OCI-LY3 (cell line): ENCODE measurements around the gene PHF20.

Source experiments
- H2AFZ ChIP-seq: fragments of 200-600, 300-600 bp; shearing (Covaris generic); 2 replicates; pipeline ENCODE4 v1.6.0; 2014; ENCODE audit warnings: antibody characterized with exemption, low read depth, low read length
- H3K27ac ChIP-seq: fragments of 200-600, 300-600 bp; sonication (generic); 2 replicates; pipeline ENCODE4 v1.5.1; 2014; ENCODE audit warnings: mild to moderate bottlenecking, low read length, moderate library complexity, mixed read lengths
- H3K27me3 ChIP-seq: fragments of 200-600, 300-600 bp; sonication (generic); 2 replicates; pipeline ENCODE4 v1.6.1; 2014; ENCODE audit warnings: low read depth, low read length, mixed read lengths
- H3K36me3 ChIP-seq: fragments of 200-600, 300-600 bp; sonication (generic); replicated peaks from 2 replicates; pipeline ENCODE3; 2014; ENCODE audit warnings: low read depth, low read length, mixed read lengths
- H3K4me1 ChIP-seq: fragments of 300-600, 200-600 bp; sonication (generic); 2 replicates; pipeline ENCODE4 v1.6.1; 2014; ENCODE audit warnings: low read length, mixed read lengths
- H3K4me2 ChIP-seq: fragments of 200-600, 300-600 bp; sonication (generic); 2 replicates; pipeline ENCODE4 v1.6.1; 2014; ENCODE audit warnings: low read length, mixed read lengths
- H3K4me3 ChIP-seq: fragments of 300-600, 200-600 bp; sonication (generic); 2 replicates; pipeline ENCODE4 v1.5.1; 2014; ENCODE audit warnings: antibody characterized with exemption, mild to moderate bottlenecking, low read length, moderate library complexity
- H3K79me2 ChIP-seq: fragments of 300-600, 200-600 bp; shearing (Covaris generic); 2 replicates; pipeline ENCODE4 v1.6.1; 2014; ENCODE audit warnings: mild to moderate bottlenecking, low read length, mixed read lengths
- H3K9ac ChIP-seq: fragments of 300-600, 200-600 bp; shearing (Covaris generic); 2 replicates; pipeline ENCODE4 v1.6.0; 2014; ENCODE audit warnings: mild to moderate bottlenecking, low read length, moderate library complexity
- H3K9me3 ChIP-seq: fragments of 200-600, 300-600 bp; shearing (Covaris generic); 2 replicates; pipeline ENCODE4 v1.6.1; 2014; ENCODE audit warnings: low read length, mixed read lengths; ENCODE audit not compliant: insufficient read depth
- H4K20me1 ChIP-seq: fragments of 200-600, 300-600 bp; sonication (generic); 2 replicates; pipeline ENCODE4 v1.6.1; 2016; ENCODE audit warnings: low read length, mixed read lengths; ENCODE audit not compliant: insufficient read depth
- CTCF ChIP-seq: fragments of 200-600, 300-600 bp; sonication (generic); IDR thresholded peaks from 2 replicates; pipeline ENCODE4 v1.5.1; 2014; ENCODE audit warnings: antibody characterized with exemption, low read length, low read depth
- EZH2phosphoT487 ChIP-seq: fragments of 200-600 bp; shearing (Covaris generic); IDR thresholded peaks from 2 replicates; pipeline ENCODE4 v1.6.1; 2018; ENCODE audit warnings: antibody characterized with exemption, mixed run types, low read depth

PHF20 gene

GRCh38 chr20:35738410-35739179 is 33.2 kb upstream of the PHF20 start:
- no peak overlapping the region for H3K27ac ChIP-seq
- no peak overlapping the region for H3K4me3 ChIP-seq
- no peak overlapping the region for H3K4me2 ChIP-seq
- no peak overlapping the region for H3K9ac ChIP-seq
- H3K27me3 ChIP-seq = no peaks in the 10 kb centered on the region
- no peaks in the 10 kb centered on the region for H3K9me3 ChIP-seq
- peaks cover 25% of the 10 kb centered on the region for H3K4me1 ChIP-seq
- no peak for TF ChIP-seq CTCF
- TF ChIP-seq EZH2phosphoT487 = no peak
- peaks cover 95% of the 10 kb centered on the region for H3K79me2 ChIP-seq
- H3K36me3 ChIP-seq = peaks cover 64% of the 10 kb centered on the region
- no peak overlapping the region for H2AFZ ChIP-seq
- peaks cover 73% of the 10 kb centered on the region for H4K20me1 ChIP-seq

- Histone ChIP-seq H3K9ac (no peak overlapping the region), H3K4me3 (peak overlapping the region; percentile 95; the same call in 1 of the 2 replicates), H3K4me1 (peaks cover 32% of the 10 kb centered on the region), H3K36me3 (peaks cover 55% of the 10 kb centered on the region), H3K27ac (no peak overlapping the region), H3K27me3 (no peaks in the 10 kb centered on the region), H2AFZ (no peak overlapping the region), H3K79me2 (peaks cover 87% of the 10 kb centered on the region), H4K20me1 (peaks cover 64% of the 10 kb centered on the region), H3K9me3 (no peaks in the 10 kb centered on the region), H3K4me2 (peak overlapping the region; percentile 88)
- no peak for TF ChIP-seq EZH2phosphoT487
- TF ChIP-seq CTCF = peak; percentile 15; the same call in 1 of the 2 replicates
Observed at GRCh38 chr20:35739294-35740163, 32.3 kb upstream of the PHF20 start.

- H3K4me2 ChIP-seq = peak within 1 kb of the TSS; percentile 88
- H3K9me3 ChIP-seq = no peaks in the 10 kb centered on the region
- H3K79me2 ChIP-seq = peaks cover 61% of the 10 kb centered on the region
- H3K4me1 ChIP-seq = peaks cover 26% of the 10 kb centered on the region
- peak within 1 kb of the TSS; percentile 89 for H3K27ac ChIP-seq
- no peak for TF ChIP-seq EZH2phosphoT487
- peak; percentile 17; the same call in 1 of the 2 replicates for TF ChIP-seq CTCF
- H3K9ac ChIP-seq = peak within 1 kb of the TSS; percentile 99
- no peak within 1 kb of the TSS for H2AFZ ChIP-seq
- H3K36me3 ChIP-seq = peaks cover 35% of the 10 kb centered on the region
- H3K27me3 ChIP-seq = no peaks in the 10 kb centered on the region
- peak within 1 kb of the TSS; percentile 95 for H3K4me3 ChIP-seq
- H4K20me1 ChIP-seq = peaks cover 38% of the 10 kb centered on the region
Observed at GRCh38 chr20:35741892-35742740, 29.7 kb upstream of the PHF20 start, which contains the start of gene RBM39. TSS of gene RBM39 (minus strand) at chr20:35742260. CDS start at chr20:35740874, 1,386 bp downstream.
